GM12891 (cell line): ENCODE data around the gene LIG3.
"Not testable (repeated sequence)": the region's sequence is repeated elsewhere in the genome, so short reads cannot be mapped to it uniquely, and the experiment has no call there.

Experiments
- DNase-seq: peaks from one replicate; pipeline ENCODE4 v3.0.0; 2011; ENCODE audit warnings: low spot score; ENCODE audit not compliant: insufficient read length
- FAIRE-seq: peaks from 2 replicates; lab custom pipeline; 2011; peaks lifted over from hg19 to GRCh38; lab: Jason Lieb, UNC
- PAX5 ChIP-seq: IDR thresholded peaks from 2 replicates; pipeline ENCODE4 v1.6.1; 2011; ENCODE audit warnings: low read length, moderate library complexity, mild to moderate bottlenecking; ENCODE audit not compliant: insufficient read depth, severe bottlenecking
- POLR2A ChIP-seq: IDR thresholded peaks from 2 replicates; pipeline ENCODE4 v1.6.1; 2011; ENCODE audit warnings: low read depth, low read length, control low read depth
- POLR2AphosphoS5 ChIP-seq: IDR thresholded peaks from 2 replicates; pipeline ENCODE4 v1.6.1; 2011; ENCODE audit warnings: low read depth, low read length, control low read depth
- POU2F2 ChIP-seq: IDR thresholded peaks from 2 replicates; pipeline ENCODE4 v1.6.1; 2011; ENCODE audit warnings: low read depth, mild to moderate bottlenecking, control low read depth, low read length, moderate library complexity
- SPI1 ChIP-seq: IDR thresholded peaks from 2 replicates; pipeline ENCODE4 v1.6.1; 2011; ENCODE audit warnings: low read depth, low read length, control low read depth
- TAF1 ChIP-seq: IDR thresholded peaks from 2 replicates; pipeline ENCODE4 v1.6.1; 2011; ENCODE audit warnings: low read depth, low read length, control low read depth

Gene LIG3

DNA sequence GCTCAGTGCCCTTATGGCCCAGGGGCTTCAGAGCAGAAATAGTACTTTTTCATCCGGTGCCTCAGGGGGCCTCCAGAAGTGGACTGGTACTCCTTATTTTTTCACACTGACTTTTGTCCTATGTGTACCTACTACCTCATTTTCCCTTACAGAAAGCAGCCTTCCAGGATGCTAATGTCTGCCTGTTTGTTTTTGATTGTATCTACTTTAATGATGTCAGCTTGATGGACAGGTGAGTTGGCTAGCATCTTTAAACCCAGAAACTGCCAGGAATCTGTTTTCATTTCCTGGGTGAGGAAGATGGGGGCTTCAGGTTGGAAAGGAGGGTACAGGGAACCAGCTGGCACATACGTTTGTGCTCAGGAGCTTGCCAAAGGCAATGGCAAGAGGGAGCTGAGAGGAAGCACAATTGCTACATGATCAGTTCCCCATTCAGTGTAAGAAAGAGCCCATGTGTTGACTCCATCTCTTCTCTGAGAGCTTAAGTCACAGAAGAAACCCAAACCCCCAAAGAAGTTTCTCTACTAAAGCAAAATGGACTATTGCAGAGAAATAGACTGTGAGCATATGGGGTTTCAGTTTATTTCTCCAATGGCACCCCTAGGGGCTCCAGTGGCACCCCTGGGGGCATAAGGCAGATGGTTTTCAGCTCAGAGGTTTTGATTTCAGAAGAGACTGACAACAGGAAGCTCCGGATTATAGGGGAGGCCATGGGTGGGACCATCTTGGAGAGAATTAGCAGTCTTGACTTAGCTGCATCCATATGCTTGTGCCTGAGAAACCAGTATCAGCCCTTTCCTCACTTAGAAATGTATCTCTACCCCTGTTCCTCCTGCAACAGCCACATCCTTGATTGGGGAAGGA, 16.3 kb downstream of the LIG3 start:
- DNase-seq (no peak), FAIRE-seq (no peak)
- TF ChIP-seq SPI1 = no peak
- no peak for TF ChIP-seq POU2F2
- TF ChIP-seq POLR2AphosphoS5 = no peak
- TF ChIP-seq TAF1 = no peak
- no peak for TF ChIP-seq PAX5
- TF ChIP-seq POLR2A = no peak

DNA sequence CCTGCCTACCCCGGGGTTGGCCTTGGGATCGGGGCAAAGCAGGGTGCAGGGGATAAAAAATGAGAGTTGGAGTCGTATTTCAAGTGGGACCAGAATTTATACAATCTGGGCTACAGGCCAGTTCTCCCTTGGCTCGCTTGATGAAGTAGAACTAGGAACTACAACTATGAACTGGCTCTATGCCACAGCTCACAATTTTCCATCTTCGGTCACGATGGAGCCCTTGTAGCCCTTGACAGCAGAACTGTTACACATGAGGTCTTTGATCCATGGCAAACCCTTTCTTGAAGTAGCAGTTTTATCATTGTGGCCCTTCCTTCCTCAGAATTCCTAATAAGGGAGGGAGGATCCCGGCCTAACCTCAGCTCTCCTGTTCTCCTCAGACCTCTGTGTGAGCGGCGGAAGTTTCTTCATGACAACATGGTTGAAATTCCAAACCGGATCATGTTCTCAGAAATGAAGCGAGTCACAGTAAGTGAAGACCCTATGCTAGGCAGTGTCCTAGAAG, 17.1 kb downstream of the LIG3 start:
- DNase-seq (no peak), FAIRE-seq (no peak)
- TF ChIP-seq SPI1 (no peak), POLR2AphosphoS5 (no peak), TAF1 (no peak), PAX5 (no peak), POU2F2 (no peak), POLR2A (no peak)

GRCh38 chr17:34998205-34998604, 17.9 kb downstream of the LIG3 start:
- peak; percentile 84 for DNase-seq
- peak; percentile 94 for FAIRE-seq
- no peak for TF ChIP-seq POLR2A
- TF ChIP-seq SPI1 = peak; percentile 47

- FAIRE-seq (no peak), DNase-seq (no peak)
- no peak for TF ChIP-seq PAX5
- no peak for TF ChIP-seq SPI1
- TF ChIP-seq POLR2AphosphoS5 = no peak
- no peak for TF ChIP-seq POU2F2
- TF ChIP-seq TAF1 = no peak
- TF ChIP-seq POLR2A = no peak
These were observed 19.1 kb downstream of the LIG3 start for GRCh38 chr17:34999456-34999855.

- FAIRE-seq = not testable (repeated sequence)
These were observed 20.7 kb downstream of the LIG3 start for GRCh38 chr17:35000965-35001364.

DNA sequence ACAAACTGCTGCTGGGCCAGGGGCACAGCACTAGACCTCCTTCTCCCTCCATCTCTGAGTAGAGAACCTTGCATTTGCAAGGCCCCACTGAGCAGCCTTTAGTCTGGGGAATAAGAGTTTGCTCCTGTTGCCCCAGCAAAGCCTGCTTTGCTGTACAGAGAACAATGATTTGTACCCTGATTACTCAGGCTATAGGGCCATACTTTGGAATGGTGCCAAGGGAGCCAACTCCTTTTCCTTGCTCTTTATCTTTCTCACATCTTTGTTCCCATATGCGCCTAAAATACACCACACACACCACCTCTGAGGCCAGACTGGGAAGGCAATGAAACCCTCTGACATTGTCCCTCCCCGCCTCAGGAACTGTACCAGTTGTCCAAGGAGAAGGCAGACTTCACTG, 21.2 kb downstream of the LIG3 start:
- TF ChIP-seq TAF1 (no peak), POLR2A (no peak), PAX5 (no peak), POLR2AphosphoS5 (no peak), SPI1 (no peak), POU2F2 (no peak)
- FAIRE-seq (no peak), DNase-seq (no peak)

More at GRCh38 chr17:35000965-35001364, 20.7 kb downstream of the LIG3 start:
- DNase-seq = not testable (repeated sequence)

- FAIRE-seq = no peak
These were observed 22.7 kb downstream of the LIG3 start for GRCh38 chr17:35002876-35003551.

DNA sequence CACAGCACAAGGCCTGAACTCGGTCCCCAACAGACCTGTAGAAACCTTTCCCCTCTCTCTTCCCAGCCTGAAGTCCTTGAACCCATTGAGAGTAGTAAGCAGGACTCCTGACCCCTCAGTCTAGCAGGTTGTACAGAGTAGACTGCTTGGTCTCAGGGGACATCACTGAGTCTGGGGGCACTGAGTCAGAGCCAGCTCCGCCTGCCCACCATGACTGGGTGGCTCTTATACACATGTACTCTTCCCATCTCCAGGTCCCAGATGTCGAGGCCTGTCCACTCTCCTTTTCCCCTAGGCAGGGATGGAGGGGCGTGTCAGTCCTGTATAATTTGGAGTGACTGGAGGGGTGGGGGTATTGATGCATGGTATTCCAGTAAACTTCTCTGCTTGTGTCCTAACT, 23.5 kb downstream of the LIG3 start:
- no peak for FAIRE-seq
- no peak for TF ChIP-seq SPI1
- TF ChIP-seq TAF1 = no peak
- TF ChIP-seq POLR2A = peak; percentile 42; the same call in 1 of the 2 replicates
- TF ChIP-seq PAX5 = no peak
- no peak for TF ChIP-seq POLR2AphosphoS5
- no peak for TF ChIP-seq POU2F2
- DNase-seq = no peak

More at GRCh38 chr17:35002876-35003551, 22.7 kb downstream of the LIG3 start:
- no peak for DNase-seq
- TF ChIP-seq SPI1 = no peak
- no peak for TF ChIP-seq POU2F2
- no peak for TF ChIP-seq POLR2A
- no peak for TF ChIP-seq TAF1
- TF ChIP-seq POLR2AphosphoS5 = no peak
- no peak for TF ChIP-seq PAX5

DNA sequence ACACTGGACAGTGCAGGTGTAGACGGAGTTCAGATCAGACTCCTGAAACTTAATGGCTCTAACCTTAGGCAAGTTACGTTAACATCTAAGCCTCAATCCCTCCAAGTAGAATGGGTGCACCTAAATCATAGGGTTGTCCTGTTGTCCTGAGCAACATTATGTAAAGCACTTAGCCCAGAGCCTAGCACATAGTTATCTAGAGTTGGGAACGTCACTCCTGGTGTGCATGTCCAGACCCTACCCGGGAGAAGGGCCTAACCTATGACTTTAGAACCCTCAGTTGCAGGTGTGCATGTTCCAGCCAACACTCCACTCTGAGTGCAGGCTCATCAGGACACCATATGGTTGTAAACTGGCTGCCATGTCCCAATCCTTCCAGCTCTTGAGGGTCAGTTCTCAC, 26.0 kb downstream of the LIG3 start:
- TF ChIP-seq TAF1 (no peak), POU2F2 (no peak), SPI1 (no peak), POLR2A (0 out of 2 replicates have a peak, but pooled peaks have one; percentile 10), POLR2AphosphoS5 (0 out of 2 replicates have a peak, but pooled peaks have one; percentile 21), PAX5 (no peak)
- DNase-seq (no peak), FAIRE-seq (no peak)
